HepG2 (cell line): ENCODE data around the gene TASP1. TPM values are rescaled to one million over a fixed set of nuclear protein-coding genes. Genes with fewer than 3 reads are reported as not detected.
"Not testable (repeated sequence)": the region's sequence is repeated elsewhere in the genome, so short reads cannot be mapped to it uniquely, and the experiment has no call there.

Experiments used
- ATAC-seq: fragments of 200-7000 bp; cut with Tn5 transposase; 3 replicates; pipeline ENCODE4 v1.9.1; 2020; ENCODE audit warnings: mild to moderate bottlenecking, moderate library complexity
- BruUV-seq: library from RNA; stranded (reverse); fragments of 400-500 nt; replicated peaks from 2 replicates; lab custom pipeline; 2021; lab: Mats Ljungman, UMichigan
- CTCF ChIA-PET: fragments of 300-600 bp; formaldehyde crosslinking; extraction: SDS; loops from one replicate; lab custom pipeline; 2021; ENCODE audit warnings: low total read pairs, inconsistent platforms, low intra/inter-chr PET ratio; lab: Yijun Ruan, JAX
- POLR2A ChIA-PET: fragments of 350-600 bp; sonication (Branson Sonifier 250); formaldehyde crosslinking; loops from one replicate; lab custom pipeline; 2020; ENCODE audit warnings: antibody characterized with exemption, inconsistent platforms; lab: Yijun Ruan, JAX
- DNase-seq: peaks from one replicate; pipeline ENCODE4 v3.0.0-alpha.2; 2015; ENCODE audit warnings: low spot score
- FAIRE-seq: peaks from 3 replicates; lab custom pipeline; 2011; peaks lifted over from hg19 to GRCh38; lab: Jason Lieb, UNC
- H2AFZ ChIP-seq: one replicate; pipeline ENCODE4 v1.6.1; 2011; ENCODE audit warnings: low read length, inconsistent platforms
- H3K27ac ChIP-seq: fragments of 300-600 bp; 3 replicates; pipeline ENCODE4 v1.8.0; 2011; ENCODE audit warnings: mixed run types, mild to moderate bottlenecking, mixed read lengths, low read length, inconsistent platforms; ENCODE audit not compliant: insufficient read depth; ENCODE audit errors: extremely low read length
- H3K27me3 ChIP-seq, 2 experiments: fragments of 200-600 bp in 1 of 2; 2 replicates in 1 of 2; 3 replicates in 1 of 2; pipeline versions ENCODE4 v1.6.0 to v1.8.0; 2011; ENCODE audit warnings: low read length in 2 of 2, mild to moderate bottlenecking in 2 of 2, moderate library complexity in 2 of 2, inconsistent platforms in 1 of 2; ENCODE audit not compliant: insufficient read depth in 2 of 2, control insufficient read depth in 1 of 2
- H3K36me3 ChIP-seq, 2 experiments: fragments of 200-600 bp in 1 of 2; replicated peaks in 1 of 2; 2 replicates in 1 of 2; 3 replicates in 1 of 2; pipeline versions ENCODE4 v1.5.1 to v1.8.0; 2011; ENCODE audit warnings: low read length in 2 of 2, inconsistent platforms in 1 of 2; ENCODE audit not compliant: insufficient read depth in 2 of 2, control insufficient read depth in 1 of 2
- H3K4me1 ChIP-seq: 2 replicates; pipeline ENCODE4 v1.5.1; 2012; ENCODE audit warnings: low read length, inconsistent platforms; ENCODE audit not compliant: insufficient read depth
- H3K4me2 ChIP-seq: 2 replicates; pipeline ENCODE4 v1.6.0; 2011; ENCODE audit warnings: low read depth, low read length, inconsistent platforms
- H3K4me3 ChIP-seq, 3 experiments: fragments of 200-600 bp in 1 of 3; sonication (generic), shearing (Covaris generic) in 1 of 3; replicated peaks in 1 of 3; 2 replicates each; pipeline ENCODE4 v1.5.1; 2011 to 2016; ENCODE audit warnings: low read length in 3 of 3, inconsistent platforms in 2 of 3, low read depth in 2 of 3, mild to moderate bottlenecking in 2 of 3, control low read depth in 1 of 3, mixed read lengths in 1 of 3; ENCODE audit not compliant: insufficient read depth in 1 of 3
- H3K79me2 ChIP-seq: one replicate; pipeline ENCODE4 v1.6.1; 2011; ENCODE audit warnings: low read length, inconsistent platforms; ENCODE audit not compliant: insufficient read depth
- H3K9ac ChIP-seq: 2 replicates; pipeline ENCODE4 v1.6.0; 2011; ENCODE audit warnings: mild to moderate bottlenecking, low read depth, low read length, inconsistent platforms; ENCODE audit not compliant: insufficient read depth
- H3K9me3 ChIP-seq: 2 replicates; pipeline ENCODE4 v1.5.1; 2012; ENCODE audit warnings: mild to moderate bottlenecking, low read length
- H4K20me1 ChIP-seq: 2 replicates; pipeline ENCODE4 v1.6.0; 2011; ENCODE audit warnings: inconsistent platforms, mild to moderate bottlenecking, low read length, moderate library complexity; ENCODE audit not compliant: insufficient read depth
- BCL3 ChIP-seq: sonication (generic); formaldehyde crosslinking; IDR thresholded peaks from 2 replicates; pipeline ENCODE4 v1.5.1; 2020; ENCODE audit warnings: mild to moderate bottlenecking, missing genetic modification reagents, moderate library complexity
- GATAD1 ChIP-seq: IDR thresholded peaks from 2 replicates; pipeline ENCODE4 v1.6.1; 2016; ENCODE audit warnings: missing genetic modification reagents, missing compliant biosample characterization
- HOMEZ ChIP-seq: IDR thresholded peaks from 2 replicates; pipeline ENCODE4 v1.6.1; 2016; ENCODE audit warnings: low read depth
- HOXD1 ChIP-seq: sonication (generic); formaldehyde crosslinking; IDR thresholded peaks from 2 replicates; pipeline ENCODE4 v1.5.0; 2020; ENCODE audit warnings: missing genetic modification reagents
- NFKBIZ ChIP-seq: IDR thresholded peaks from 2 replicates; pipeline ENCODE4 v1.6.1; 2018; ENCODE audit warnings: missing genetic modification reagents, missing compliant biosample characterization
- NR2F6 ChIP-seq, 2 experiments: IDR thresholded peaks; 2 replicates each; pipeline ENCODE4 v1.6.1; 2016; ENCODE audit warnings: antibody characterized with exemption in 1 of 2, mild to moderate bottlenecking in 1 of 2
- PHF21A ChIP-seq: sonication (generic); formaldehyde crosslinking; IDR thresholded peaks from 2 replicates; pipeline ENCODE4 v1.5.0; 2020; ENCODE audit warnings: mild to moderate bottlenecking, missing genetic modification reagents
- SOX6 ChIP-seq, 2 experiments: fragments of 450-650 bp in 1 of 2; sonication (generic) in 1 of 2; formaldehyde crosslinking in 1 of 2; IDR thresholded peaks; 2 replicates each; pipeline versions ENCODE4 v1.4.0 to v1.6.1; 2017 to 2020; ENCODE audit warnings: antibody characterized with exemption in 1 of 2, mild to moderate bottlenecking in 1 of 2, missing genetic modification reagents in 1 of 2
- SRY ChIP-seq: sonication (generic); formaldehyde crosslinking; IDR thresholded peaks from 2 replicates; pipeline ENCODE4 v1.8.0; 2022; ENCODE audit warnings: mild to moderate bottlenecking, missing genetic modification reagents
- ZNF687 ChIP-seq: sonication (generic); formaldehyde crosslinking; IDR thresholded peaks from 2 replicates; pipeline ENCODE4 v1.5.1; 2020; ENCODE audit warnings: mild to moderate bottlenecking, missing genetic modification reagents, moderate library complexity
- ZNF770 ChIP-seq: sonication (generic); formaldehyde crosslinking; IDR thresholded peaks from 2 replicates; pipeline ENCODE4 v1.5.0; 2020; ENCODE audit warnings: mild to moderate bottlenecking, missing genetic modification reagents
- ZNF883 ChIP-seq: sonication (generic); formaldehyde crosslinking; IDR thresholded peaks from 2 replicates; pipeline ENCODE4 v1.5.1; 2020; ENCODE audit warnings: mild to moderate bottlenecking, missing genetic modification reagents; ENCODE audit errors: not compliant biosample characterization
- WGBS: methylation state at CpG from one replicate; pipeline ENCODE4 v1.1.6; 2017; ENCODE audit warnings: low lambda C conversion rate; 5-methylcytosine and 5-hydroxymethylcytosine counted together
- in situ Hi-C: cut with HindIII; loops from 2 replicates; pipeline ENCODE4 v1.10.0; 2017; ENCODE audit warnings: low pct_unique_long_range_greater_than_20kb; ENCODE audit not compliant: extremely low pct_ligation_motif_present
- intact Hi-C: fragments of 100-400 bp; cut with micrococcal nuclease; formaldehyde crosslinking; loops from one replicate; pipeline ENCODE4 v1.10.0; 2022; ENCODE audit not compliant: unreplicated experiment
- polyA plus RNA-seq, 8 experiments: library from polyadenylated mRNA; depleted of rRNA in 3 of 8; stranded (reverse) in 7 of 8; unstranded in 1 of 8; fragments of >200 nt; fragmentation: Illumina TruSeq in 4 of 8; extraction: Trizol in 4 of 8; gene quantifications; 2 replicates each; pipeline versions ENCODE4 v1.2.1 to v1.2.3, GENCODE V29; 2011 to 2016; ENCODE audit warnings: low read depth in 4 of 8, missing spikeins in 1 of 8, mixed read lengths in 1 of 8; ENCODE audit not compliant: insufficient read depth in 1 of 8
- total RNA-seq, 5 experiments: library from RNA; depleted of rRNA; stranded (reverse); fragments of >200 nt; fragmentation: Illumina TruSeq; extraction: Trizol; gene quantifications; 2 replicates each; pipeline ENCODE4 v1.2.3, GENCODE V29; 2016; ENCODE audit warnings: low read depth in 1 of 5

TASP1 gene
- total and polyA plus RNA-seq, 2 of the 13 experiments (the other 11 are each of a cell fraction or from before 2014, with no cell fraction given) = 10.0 to 25.2 TPM

- Histone ChIP-seq H3K4me2 (0 out of 2 replicates have a peak overlapping the region, but pooled peaks have one; percentile 29), H3K27ac (peak overlapping the region; percentile 41), H3K4me1 (peaks cover 23% of the 10 kb centered on the region)
- H3K79me2 ChIP-seq; H4K20me1 ChIP-seq; CTCF ChIA-PET; H3K36me3 ChIP-seq; H3K9ac ChIP-seq; BruUV-seq; in situ Hi-C loops; H3K27me3 ChIP-seq; H2AFZ ChIP-seq; FAIRE-seq; H3K4me3 ChIP-seq; H3K9me3 ChIP-seq; TF ChIP-seq NR2F6, SOX6 (IDR thresholded peaks at IDR 0.05): not testable (repeated sequence)
- WGBS = 57% methylated on average over 10 of the region's 11 CpGs
- POLR2A ChIA-PET = interaction anchor here (1.1 to 1.9 kb wide), 3 partner anchors 24 to 56 kb away, joined by 3 to 7 read pairs (median 4); no protein-coding TSS in a partner anchor
- intact Hi-C loops = loop anchor here (1.0 kb wide), 1 partner anchor 166 kb away; no protein-coding TSS in a partner anchor
- peak; percentile 73 for DNase-seq
- peak; percentile 54; the same call in 2 of the 3 replicates for ATAC-seq
- TF ChIP-seq ZNF883 (CRISPR knock-in tag) (peak; percentile 53), HOXD1 (CRISPR knock-in tag) (0 out of 2 replicates have a peak, but pooled peaks have one; percentile 29), HOMEZ (CRISPR knock-in tag) (peak; percentile 96), NFKBIZ (CRISPR knock-in tag) (peak; percentile 61), ZNF687 (peak; percentile 96), SRY (CRISPR knock-in tag) (0 out of 2 replicates have a peak, but pooled peaks have one; percentile 27), BCL3 (CRISPR knock-in tag) (peak; percentile 55; the same call in 1 of the 2 replicates), GATAD1 (CRISPR knock-in tag) (peak; percentile 38; the same call in 1 of the 2 replicates), ZNF770 (CRISPR knock-in tag) (0 out of 2 replicates have a peak, but pooled peaks have one; percentile 9), NR2F6 (CRISPR knock-in tag; IDR thresholded peaks at IDR 0.05) (peak; percentile 65), PHF21A (peak; percentile 62; the same call in 1 of the 2 replicates), SOX6 (CRISPR knock-in tag; IDR thresholded peaks at IDR 0.05) (peak; percentile 70)
Observed at GRCh38 chr20:13380497-13381229, 258.1 kb downstream of the TASP1 start.
